OCI-LY3 (cell line): ENCODE results near the gene TUNAR.

Experiments
- CTCF ChIP-seq: fragments of 200-600, 300-600 bp; sonication (generic); IDR thresholded peaks from 2 replicates; pipeline ENCODE4 v1.5.1; 2014; ENCODE audit warnings: antibody characterized with exemption, low read length, low read depth
- EZH2phosphoT487 ChIP-seq: fragments of 200-600 bp; shearing (Covaris generic); IDR thresholded peaks from 2 replicates; pipeline ENCODE4 v1.6.1; 2018; ENCODE audit warnings: antibody characterized with exemption, mixed run types, low read depth

- TF ChIP-seq CTCF (no peak), EZH2phosphoT487 (no peak)
Observed at GRCh38 chr14:95944462-95944861, 67.8 kb downstream of the TUNAR start.
